HUES64 (cell line): Measurements from ENCODE around the gene BRPF1.

Experiments used
- H3K27ac ChIP-seq: 2 replicates; pipeline ENCODE4 v1.7.0; 2013; ENCODE audit warnings: low read depth, low read length, inconsistent platforms
- H3K27me3 ChIP-seq: 2 replicates; pipeline ENCODE4 v1.6.1; 2013; ENCODE audit warnings: mild to moderate bottlenecking, low read length; ENCODE audit not compliant: insufficient read depth
- H3K36me3 ChIP-seq: 2 replicates; pipeline ENCODE4 v1.6.1; 2013; ENCODE audit warnings: mild to moderate bottlenecking, low read length; ENCODE audit not compliant: insufficient read depth
- H3K4me1 ChIP-seq: 2 replicates; pipeline ENCODE4 v1.6.1; 2013; ENCODE audit warnings: mild to moderate bottlenecking, low read length, moderate library complexity; ENCODE audit not compliant: insufficient read depth
- H3K4me3 ChIP-seq: 2 replicates; pipeline ENCODE4 v1.5.1; 2013; ENCODE audit warnings: mild to moderate bottlenecking, low read length, moderate library complexity
- H3K9ac ChIP-seq: 2 replicates; pipeline ENCODE4 v1.6.1; 2013; ENCODE audit warnings: mild to moderate bottlenecking, low read depth, low read length
- H3K9me3 ChIP-seq: 2 replicates; pipeline ENCODE4 v1.6.1; 2013; ENCODE audit warnings: low read depth, low read length; ENCODE audit not compliant: insufficient read depth
- WGBS: fragments of 150-250, 120-280 bp; methylation state at CpG from one replicate; pipeline ENCODE4 v1.1.7; 2013; ENCODE audit warnings: missing lambda C conversion rate; 5-methylcytosine and 5-hydroxymethylcytosine counted together

Gene BRPF1

GRCh38 chr3:9690451-9691450 is 40.8 kb upstream of the BRPF1 start:
- peaks cover 63% of the 10 kb centered on the region for H3K36me3 ChIP-seq
- H3K4me1 ChIP-seq = no peaks in the 10 kb centered on the region; the same call in 1 of the 2 replicates
- no peak overlapping the region for H3K27ac ChIP-seq
- H3K9ac ChIP-seq = no peak overlapping the region
- H3K9me3 ChIP-seq = no peaks in the 10 kb centered on the region
- H3K27me3 ChIP-seq = no peaks in the 10 kb centered on the region
- WGBS = 95% methylated on average over 15 of the region's 15 CpGs
- H3K4me3 ChIP-seq = no peak overlapping the region

GRCh38 chr3:9691636-9692035 is 39.9 kb upstream of the BRPF1 start:
- WGBS = 91% methylated on average over 2 of the region's 2 CpGs
- Histone ChIP-seq H3K27me3 (no peaks in the 10 kb centered on the region), H3K4me1 (no peaks in the 10 kb centered on the region; the same call in 1 of the 2 replicates), H3K9ac (no peak overlapping the region; the same call in 1 of the 2 replicates), H3K27ac (no peak overlapping the region), H3K36me3 (peaks cover 54% of the 10 kb centered on the region), H3K4me3 (no peak overlapping the region), H3K9me3 (no peaks in the 10 kb centered on the region)

- no peak overlapping the region for H3K4me3 ChIP-seq
- 94% methylated on average over 5 of the region's 5 CpGs for WGBS
- H3K27me3 ChIP-seq = no peaks in the 10 kb centered on the region
- H3K4me1 ChIP-seq = no peaks in the 10 kb centered on the region; the same call in 1 of the 2 replicates
- H3K27ac ChIP-seq = no peak overlapping the region
- H3K9ac ChIP-seq = no peak overlapping the region
- peaks cover 52% of the 10 kb centered on the region for H3K36me3 ChIP-seq
- H3K9me3 ChIP-seq = no peaks in the 10 kb centered on the region
Observed at GRCh38 chr3:9692416-9692815, 39.1 kb upstream of the BRPF1 start.

GRCh38 chr3:9695345-9695744 is 36.2 kb upstream of the BRPF1 start:
- WGBS = 92% methylated on average over 4 of the region's 4 CpGs
- Histone ChIP-seq H3K36me3 (peaks cover 34% of the 10 kb centered on the region), H3K27ac (no peak overlapping the region), H3K9me3 (no peaks in the 10 kb centered on the region), H3K4me3 (no peak overlapping the region), H3K27me3 (no peaks in the 10 kb centered on the region), H3K4me1 (no peaks in the 10 kb centered on the region; the same call in 1 of the 2 replicates), H3K9ac (no peak overlapping the region)

- WGBS = 98% methylated on average over 7 of the region's 7 CpGs
- H3K27ac ChIP-seq = no peak overlapping the region
- no peak overlapping the region for H3K9ac ChIP-seq
- H3K36me3 ChIP-seq = peaks cover 30% of the 10 kb centered on the region
- H3K9me3 ChIP-seq = no peaks in the 10 kb centered on the region
- H3K4me1 ChIP-seq = no peaks in the 10 kb centered on the region; the same call in 1 of the 2 replicates
- no peaks in the 10 kb centered on the region for H3K27me3 ChIP-seq
- H3K4me3 ChIP-seq = no peak overlapping the region
Observed at GRCh38 chr3:9695746-9696145, 35.8 kb upstream of the BRPF1 start.

GRCh38 chr3:9696480-9697220 is 34.9 kb upstream of the BRPF1 start:
- Histone ChIP-seq H3K27ac (no peak overlapping the region), H3K4me1 (no peaks in the 10 kb centered on the region; the same call in 1 of the 2 replicates), H3K36me3 (peaks cover 22% of the 10 kb centered on the region), H3K4me3 (no peak overlapping the region), H3K27me3 (no peaks in the 10 kb centered on the region), H3K9me3 (no peaks in the 10 kb centered on the region), H3K9ac (no peak overlapping the region)
- WGBS = 95% methylated on average over 4 of the region's 5 CpGs

- H3K27ac ChIP-seq = no peak overlapping the region
- peaks cover 1% of the 10 kb centered on the region for H3K27me3 ChIP-seq
- H3K9ac ChIP-seq = no peak overlapping the region
- no peaks in the 10 kb centered on the region for H3K9me3 ChIP-seq
- no peak overlapping the region for H3K4me3 ChIP-seq
- WGBS = 94% methylated on average over 4 of the region's 4 CpGs
- H3K36me3 ChIP-seq = peaks cover 16% of the 10 kb centered on the region
- no peaks in the 10 kb centered on the region; the same call in 1 of the 2 replicates for H3K4me1 ChIP-seq
Observed at GRCh38 chr3:9697892-9698291, 33.6 kb upstream of the BRPF1 start.

GRCh38 chr3:9698293-9698692 is 33.2 kb upstream of the BRPF1 start:
- WGBS = 98% methylated on average over 3 of the region's 3 CpGs
- H3K9ac ChIP-seq = no peak overlapping the region
- H3K36me3 ChIP-seq = peaks cover 12% of the 10 kb centered on the region
- H3K9me3 ChIP-seq = no peaks in the 10 kb centered on the region
- peaks cover 6% of the 10 kb centered on the region for H3K27me3 ChIP-seq
- H3K4me1 ChIP-seq = no peaks in the 10 kb centered on the region; the same call in 1 of the 2 replicates
- no peak overlapping the region for H3K27ac ChIP-seq
- no peak overlapping the region for H3K4me3 ChIP-seq

GRCh38 chr3:9700536-9700935 is 31.0 kb upstream of the BRPF1 start:
- Histone ChIP-seq H3K4me1 (no peaks in the 10 kb centered on the region), H3K4me3 (no peak overlapping the region), H3K27me3 (peaks cover 23% of the 10 kb centered on the region), H3K9me3 (no peaks in the 10 kb centered on the region), H3K27ac (no peak overlapping the region), H3K9ac (no peak overlapping the region), H3K36me3 (peaks cover 12% of the 10 kb centered on the region)
- WGBS = 85% methylated on average over 2 of the region's 2 CpGs

GRCh38 chr3:9701006-9701405 is 30.5 kb upstream of the BRPF1 start:
- peaks cover 28% of the 10 kb centered on the region for H3K27me3 ChIP-seq
- no peak overlapping the region for H3K4me3 ChIP-seq
- H3K36me3 ChIP-seq = peaks cover 12% of the 10 kb centered on the region
- no peak overlapping the region for H3K27ac ChIP-seq
- no peaks in the 10 kb centered on the region for H3K9me3 ChIP-seq
- 94% methylated on average over 7 of the region's 7 CpGs for WGBS
- H3K9ac ChIP-seq = no peak overlapping the region
- no peaks in the 10 kb centered on the region for H3K4me1 ChIP-seq

- H3K9me3 ChIP-seq = no peaks in the 10 kb centered on the region
- no peak overlapping the region for H3K9ac ChIP-seq
- H3K27me3 ChIP-seq = peaks cover 28% of the 10 kb centered on the region
- no peaks in the 10 kb centered on the region for H3K4me1 ChIP-seq
- no peak overlapping the region for H3K4me3 ChIP-seq
- WGBS = 93% methylated on average over 10 of the region's 10 CpGs
- peaks cover 12% of the 10 kb centered on the region for H3K36me3 ChIP-seq
- no peak overlapping the region for H3K27ac ChIP-seq
Observed at GRCh38 chr3:9701711-9702110, 29.8 kb upstream of the BRPF1 start.
